Dendritic cell treated with granulocyte-macrophage colony-stimulating factor and Interleukin-4, amounts not matched to agents 40 ng/mL and 50 ng/mL, for 4 days (primary cell): ENCODE measurements around the gene DCLRE1C.
A peak's percentile ranks its signal among the peaks of the same experiment; 100 is the strongest.
"Not testable (repeated sequence)": the region's sequence is repeated elsewhere in the genome, so short reads cannot be mapped to it uniquely, and the experiment has no call there.

Source experiments
- H3K27ac Mint-ChIP-seq: one replicate; pipeline ENCODE4 v1.8.0; 2022; ENCODE audit warnings: mild to moderate bottlenecking, mixed read lengths
- H3K27me3 Mint-ChIP-seq: one replicate; pipeline ENCODE4 v1.8.0; 2022; ENCODE audit warnings: mild to moderate bottlenecking, mixed read lengths
- H3K36me3 Mint-ChIP-seq: one replicate; pipeline ENCODE4 v1.8.0; 2022; ENCODE audit warnings: low read depth, mixed read lengths
- H3K4me1 Mint-ChIP-seq: one replicate; pipeline ENCODE4 v1.8.0; 2022; ENCODE audit warnings: low read depth, mixed read lengths
- H3K4me3 Mint-ChIP-seq: one replicate; pipeline ENCODE4 v1.8.0; 2022; ENCODE audit warnings: mild to moderate bottlenecking, moderate library complexity, mixed read lengths
- H3K9me3 Mint-ChIP-seq: one replicate; pipeline ENCODE4 v1.8.0; 2022; ENCODE audit warnings: mixed read lengths
- intact Hi-C: fragments of 100-400 bp; cut with micrococcal nuclease; formaldehyde crosslinking; loops from one replicate; pipeline ENCODE4 v1.15.0; 2022

The DCLRE1C gene

GRCh38 chr10:14959221-14960057 is 5.5 kb upstream of the DCLRE1C start, which contains the start of gene MEIG1:
TSS of gene MEIG1 (plus strand) at chr10:14959388. CDS start at chr10:14966469, 7,081 bp downstream.
- Mint-ChIP-seq H3K27me3 (no peaks in the 10 kb centered on the region), H3K27ac (peak within 1 kb of the TSS; percentile 99), H3K36me3 (peaks cover 9% of the 10 kb centered on the region), H3K9me3 (no peaks in the 10 kb centered on the region), H3K4me1 (peaks cover 20% of the 10 kb centered on the region), H3K4me3 (peak within 1 kb of the TSS; percentile 89)
- intact Hi-C loops = loop anchor here (1.0 to 10.0 kb wide), 2 partner anchors 138 to 205 kb away; partner anchors contain the start of genes NMT2 and RPP38

GRCh38 chr10:14958872-14959220 is 5.0 kb upstream of the DCLRE1C start:
- peak overlapping the region; percentile 89 for H3K4me3 Mint-ChIP-seq
- no peaks in the 10 kb centered on the region for H3K9me3 Mint-ChIP-seq
- intact Hi-C loops = loop anchor here (1.0 kb wide), 1 partner anchor 138 kb away; the partner anchor contains the start of gene RPP38
- H3K27ac Mint-ChIP-seq = peak overlapping the region; percentile 99
- H3K4me1 Mint-ChIP-seq = peaks cover 20% of the 10 kb centered on the region
- H3K27me3 Mint-ChIP-seq = no peaks in the 10 kb centered on the region
- peaks cover 12% of the 10 kb centered on the region for H3K36me3 Mint-ChIP-seq

GRCh38 chr10:14954934-14955333 is 1.0 kb upstream of the DCLRE1C start:
- Mint-ChIP-seq H3K4me1 (peaks cover 54% of the 10 kb centered on the region), H3K36me3 (peaks cover 37% of the 10 kb centered on the region), H3K27me3 (no peaks in the 10 kb centered on the region), H3K9me3 (no peaks in the 10 kb centered on the region), H3K4me3 (peak overlapping the region; percentile 89), H3K27ac (peak overlapping the region; percentile 99)
- intact Hi-C loops = loop anchor here (1.0 to 5.0 kb wide), 3 partner anchors 76 to 142 kb away; partner anchors contain the start of genes RPP38 and SUV39H2

DNA sequence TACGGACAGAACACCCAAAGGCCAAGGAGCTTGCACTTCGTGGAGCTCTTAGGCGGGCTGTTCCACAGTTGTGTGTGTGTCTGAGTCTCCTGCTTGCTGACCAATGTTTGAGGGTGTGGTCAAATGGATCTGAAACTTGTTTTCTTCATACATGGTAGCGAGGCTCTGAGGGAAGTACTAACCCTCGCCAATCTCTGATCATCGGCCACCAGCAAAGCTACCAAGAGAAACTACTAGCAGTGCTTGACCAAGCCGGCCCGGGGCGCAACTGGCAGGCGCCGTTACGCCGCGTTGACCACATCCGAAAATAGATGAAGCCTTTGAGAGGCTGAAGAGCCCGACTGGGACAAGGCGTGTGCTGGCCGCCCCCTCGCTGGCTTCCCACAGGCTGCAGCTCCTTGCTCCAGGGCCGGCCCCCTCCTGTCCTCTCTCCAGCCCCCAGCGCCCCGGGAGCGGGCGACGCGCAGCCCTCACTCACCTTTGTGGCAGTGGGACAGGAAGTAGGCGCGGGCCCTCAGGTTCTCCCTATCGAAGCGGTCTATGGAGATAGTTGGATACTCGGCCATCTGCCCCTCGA is 384 bp downstream of the DCLRE1C start:
- no peaks in the 10 kb centered on the region for H3K27me3 Mint-ChIP-seq

GRCh38 chr10:14952851-14953423 is 959 bp downstream of the DCLRE1C start:
- no peaks in the 10 kb centered on the region for H3K9me3 Mint-ChIP-seq
- H3K4me1 Mint-ChIP-seq = peaks cover 59% of the 10 kb centered on the region
- H3K4me3 Mint-ChIP-seq = peak overlapping the region; percentile 89
- no peaks in the 10 kb centered on the region for H3K27me3 Mint-ChIP-seq
- H3K36me3 Mint-ChIP-seq = peaks cover 47% of the 10 kb centered on the region
- intact Hi-C loops = loop anchor here (5.0 kb wide), 1 partner anchor 111 kb away; no protein-coding TSS in a partner anchor
- H3K27ac Mint-ChIP-seq = peak overlapping the region; percentile 99

More for the DNA sequence above, 384 bp downstream of the DCLRE1C start:
- Mint-ChIP-seq H3K36me3 (peaks cover 41% of the 10 kb centered on the region), H3K4me3 (peak overlapping the region; percentile 89), H3K27ac (peak overlapping the region; percentile 99), H3K4me1 (peaks cover 62% of the 10 kb centered on the region), H3K9me3 (no peaks in the 10 kb centered on the region)
- intact Hi-C loops = loop anchor here (5.0 kb wide), 1 partner anchor 111 kb away; no protein-coding TSS in a partner anchor

GRCh38 chr10:14949291-14949690 is 4.6 kb downstream of the DCLRE1C start:
- intact Hi-C loops = no loop called here
- H3K36me3 Mint-ChIP-seq = peaks cover 81% of the 10 kb centered on the region
- H3K4me3 Mint-ChIP-seq = no peak overlapping the region
- no peak overlapping the region for H3K27ac Mint-ChIP-seq
- H3K4me1 Mint-ChIP-seq = peaks cover 41% of the 10 kb centered on the region
- H3K27me3 Mint-ChIP-seq = no peaks in the 10 kb centered on the region
- H3K9me3 Mint-ChIP-seq = no peaks in the 10 kb centered on the region

GRCh38 chr10:14947268-14947667 is 6.6 kb downstream of the DCLRE1C start:
- Mint-ChIP-seq H3K36me3 (peaks cover 90% of the 10 kb centered on the region), H3K27me3 (no peaks in the 10 kb centered on the region), H3K9me3 (no peaks in the 10 kb centered on the region), H3K4me1 (peaks cover 41% of the 10 kb centered on the region), H3K4me3 (no peak overlapping the region), H3K27ac (no peak overlapping the region)
- intact Hi-C loops = no loop called here

GRCh38 chr10:14945108-14945507 is 8.8 kb downstream of the DCLRE1C start:
- intact Hi-C loops = no loop called here
- Mint-ChIP-seq H3K4me1 (peaks cover 24% of the 10 kb centered on the region), H3K36me3 (peaks cover 92% of the 10 kb centered on the region), H3K4me3 (no peak overlapping the region), H3K9me3 (no peaks in the 10 kb centered on the region), H3K27ac (no peak overlapping the region), H3K27me3 (no peaks in the 10 kb centered on the region)

DNA sequence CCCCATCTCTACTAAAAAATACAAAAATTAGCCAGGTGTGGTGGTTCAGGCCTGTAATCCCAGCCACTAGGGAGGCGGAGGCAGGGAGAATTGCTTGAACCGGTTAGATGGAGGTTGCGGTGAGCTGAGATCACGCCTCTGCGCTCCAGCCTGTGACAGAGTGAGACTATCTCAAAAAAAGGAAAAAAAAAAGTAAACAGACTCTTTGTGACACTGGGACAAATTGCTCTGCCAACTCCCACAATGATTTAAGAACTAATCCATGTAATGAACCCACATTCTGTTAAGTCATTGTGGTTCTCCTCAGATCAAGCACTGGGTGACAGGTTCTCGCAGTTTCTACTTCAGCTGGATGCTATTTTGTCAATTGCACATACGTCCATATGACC is 11.0 kb downstream of the DCLRE1C start:
- Mint-ChIP-seq H3K36me3 (peaks cover 88% of the 10 kb centered on the region), H3K27ac (peak overlapping the region; percentile 41), H3K4me1 (peaks cover 19% of the 10 kb centered on the region)
- H3K27me3 Mint-ChIP-seq, H3K9me3 Mint-ChIP-seq, H3K4me3 Mint-ChIP-seq, intact Hi-C loops: not testable (repeated sequence)

DNA sequence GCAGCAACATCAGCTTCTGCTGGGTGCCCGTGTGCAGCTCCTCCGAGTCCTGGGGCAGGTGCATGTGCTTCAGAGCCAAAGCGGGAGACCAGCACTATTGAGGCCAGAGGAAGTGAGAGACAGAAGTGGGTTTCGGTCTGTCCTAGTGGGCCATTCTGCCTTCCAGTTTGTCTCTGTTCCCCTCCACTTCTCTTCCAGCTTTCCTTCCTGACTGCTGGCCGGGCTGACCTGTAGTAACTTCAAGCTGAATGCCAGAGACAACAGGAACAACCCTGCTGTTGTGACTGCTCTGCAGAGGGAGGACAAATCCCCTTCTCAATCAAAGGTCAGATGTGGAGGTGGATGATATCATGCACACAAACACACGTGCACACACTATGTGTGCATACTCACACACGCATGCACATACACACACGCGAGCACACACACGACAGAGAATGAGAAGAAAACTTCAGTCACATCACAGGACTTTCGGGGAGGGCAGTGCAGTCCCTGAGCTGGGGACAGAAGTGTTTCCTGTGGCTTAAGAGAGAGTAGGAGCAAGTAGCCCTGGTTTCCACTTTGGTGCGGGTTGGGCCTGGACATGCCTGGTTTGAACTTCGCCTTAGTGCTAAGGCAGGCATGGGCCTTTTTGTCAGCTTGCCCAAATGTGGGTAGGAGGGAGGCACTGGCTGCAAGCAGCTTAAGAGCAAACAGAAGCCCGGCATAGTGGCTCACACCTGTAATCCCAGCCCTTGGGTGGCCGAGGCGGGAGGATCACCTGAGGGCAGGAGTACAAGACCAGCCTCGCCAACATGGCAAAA is 11.5 kb downstream of the DCLRE1C start:
- peaks cover 88% of the 10 kb centered on the region for H3K36me3 Mint-ChIP-seq

GRCh38 chr10:14938971-14939370 is 14.9 kb downstream of the DCLRE1C start:
- H3K9me3 Mint-ChIP-seq, intact Hi-C loops, H3K27ac Mint-ChIP-seq, H3K4me3 Mint-ChIP-seq, H3K27me3 Mint-ChIP-seq: not testable (repeated sequence)
- Mint-ChIP-seq H3K36me3 (peaks cover 91% of the 10 kb centered on the region), H3K4me1 (peaks cover 19% of the 10 kb centered on the region)

More for the DNA sequence above, 11.5 kb downstream of the DCLRE1C start:
- H3K27me3 Mint-ChIP-seq, intact Hi-C loops, H3K4me3 Mint-ChIP-seq, H3K9me3 Mint-ChIP-seq: not testable (repeated sequence)
- peaks cover 19% of the 10 kb centered on the region for H3K4me1 Mint-ChIP-seq
- peak overlapping the region; percentile 6 for H3K27ac Mint-ChIP-seq

GRCh38 chr10:14936584-14936983 is 17.3 kb downstream of the DCLRE1C start:
- Mint-ChIP-seq H3K4me1 (peaks cover 6% of the 10 kb centered on the region), H3K36me3 (peaks cover 91% of the 10 kb centered on the region), H3K27ac (no peak overlapping the region), H3K9me3 (no peaks in the 10 kb centered on the region), H3K4me3 (no peak overlapping the region), H3K27me3 (no peaks in the 10 kb centered on the region)
- intact Hi-C loops = no loop called here

GRCh38 chr10:14930610-14931009 is 23.3 kb downstream of the DCLRE1C start:
- intact Hi-C loops = no loop called here
- peaks cover 98% of the 10 kb centered on the region for H3K36me3 Mint-ChIP-seq
- peaks cover 9% of the 10 kb centered on the region for H3K4me1 Mint-ChIP-seq
- no peak overlapping the region for H3K27ac Mint-ChIP-seq
- no peaks in the 10 kb centered on the region for H3K9me3 Mint-ChIP-seq
- H3K27me3 Mint-ChIP-seq = no peaks in the 10 kb centered on the region
- no peak overlapping the region for H3K4me3 Mint-ChIP-seq
